ENCODE measurements around the gene ADGRE3. TPM values are rescaled to one million over a fixed set of nuclear protein-coding genes. Genes with fewer than 3 reads are reported as not detected.
A peak's percentile ranks its signal among the peaks of the same experiment; 100 is the strongest.

Gene ADGRE3
- total and polyA plus RNA-seq, 4 donors: 0.15 to 0.67 (median 0.22) TPM

DNA sequence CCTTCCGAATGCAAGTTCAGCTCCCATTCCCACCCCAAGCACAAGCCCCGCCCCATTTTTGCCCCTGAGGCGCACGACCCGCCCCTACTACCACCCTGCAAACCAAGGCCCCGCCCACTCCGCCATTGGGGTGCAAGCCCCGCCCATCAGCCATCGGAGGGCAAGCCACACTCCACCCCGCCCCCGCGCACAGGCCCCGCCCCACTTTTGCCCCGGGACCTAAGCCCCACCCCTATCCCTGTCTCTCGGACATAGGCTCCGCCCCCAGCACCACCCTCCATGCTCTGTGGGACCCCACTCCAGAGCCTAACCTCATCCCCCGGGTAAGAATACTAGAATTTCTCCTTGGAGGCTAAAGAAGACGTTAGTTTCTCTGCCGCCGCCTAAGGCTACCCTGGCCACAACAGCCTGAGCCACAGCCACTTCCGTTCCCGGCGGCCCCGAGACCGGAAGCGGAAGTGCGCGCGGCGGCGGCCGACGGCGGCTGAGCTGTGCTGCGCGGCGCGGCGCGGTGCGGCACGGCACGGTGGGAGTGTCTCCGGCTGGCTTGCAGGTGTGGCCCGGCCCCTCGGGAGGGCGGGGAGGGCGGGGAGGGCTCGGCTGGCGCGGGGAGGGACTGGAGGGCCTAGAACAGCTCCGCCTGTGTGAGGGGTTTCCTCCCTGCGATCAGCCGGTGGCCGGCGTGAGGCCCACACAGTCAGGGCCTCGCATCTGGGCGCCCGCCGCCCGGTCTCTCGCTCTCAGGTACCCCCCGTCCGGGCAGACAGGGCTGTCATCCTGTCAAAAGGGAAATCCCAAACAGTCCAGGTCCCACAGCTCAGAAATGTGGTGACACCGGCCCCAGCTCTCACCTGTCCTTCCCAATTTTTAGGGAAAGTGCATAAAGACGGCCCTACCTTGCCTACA is 15.2 kb upstream of the ADGRE3 start, which contains the start of gene ZNF333:
Gene ZNF333 (plus strand): TSS at position 451 of the 906 bp plus-strand sequence. CDS start 3,444 bp downstream, outside the sequence.
- Histone ChIP-seq H3K27me3 (ENCODE audit: control insufficient read depth in 4 of 4, insufficient read depth in 4 of 4, low read length in 3 of 4) (no peaks in the 10 kb centered on the region), H3K4me3 (ENCODE audit: low read depth in 1 of 3, low read length in 3 of 3) (peak within 1 kb of the TSS; percentile 87 to 96 (median 88)), H3K4me1 (ENCODE audit: control insufficient read depth in 4 of 4, insufficient read depth in 4 of 4, low read length in 3 of 4) (peaks cover 0 to 7% (median 4%) of the 10 kb centered on the region in 4 donors), H3K9ac (ENCODE audit: low read depth in 1 of 2, low read length in 2 of 2) (peak within 1 kb of the TSS; percentile 50 to 85), H3K27ac (ENCODE audit: low read depth in 1 of 2, low read length in 2 of 2) (peak within 1 kb of the TSS; percentile 77 to 98), H3K9me3 (ENCODE audit: control insufficient read depth in 4 of 4, low read length in 3 of 4) (no peaks in the 10 kb centered on the region), H3K36me3 (ENCODE audit: control insufficient read depth in 4 of 4, insufficient read depth in 3 of 4, low read depth in 1 of 4, low read length in 3 of 4) (peaks cover 1 to 4% (median 3%) of the 10 kb centered on the region in 4 donors)
- under 1% methylated on average over 66 of the region's 66 CpGs for WGBS
- peak; percentile 63 for TF ChIP-seq YY1 (IDR thresholded peaks at IDR 0.05)
- TF ChIP-seq GABPA (IDR thresholded peaks at IDR 0.05 in 1 of 2, conservative IDR thresholded peaks at IDR 0.05 in 1 of 2): peak; percentile 78 to 92
- no peak for TF ChIP-seq HNF4A (conservative IDR thresholded peaks at IDR 0.05)
- peak; percentile 16 for TF ChIP-seq MAX (IDR thresholded peaks at IDR 0.05)
- no peak for TF ChIP-seq RXRA (IDR thresholded peaks at IDR 0.05)
- TF ChIP-seq EGR1 (IDR thresholded peaks at IDR 0.05; ENCODE audit: low read depth in 2 of 2): peak in 1 of 2 donors; percentile 23
- DNase-seq (ENCODE audit: low spot score): peak; percentile 99

DNA sequence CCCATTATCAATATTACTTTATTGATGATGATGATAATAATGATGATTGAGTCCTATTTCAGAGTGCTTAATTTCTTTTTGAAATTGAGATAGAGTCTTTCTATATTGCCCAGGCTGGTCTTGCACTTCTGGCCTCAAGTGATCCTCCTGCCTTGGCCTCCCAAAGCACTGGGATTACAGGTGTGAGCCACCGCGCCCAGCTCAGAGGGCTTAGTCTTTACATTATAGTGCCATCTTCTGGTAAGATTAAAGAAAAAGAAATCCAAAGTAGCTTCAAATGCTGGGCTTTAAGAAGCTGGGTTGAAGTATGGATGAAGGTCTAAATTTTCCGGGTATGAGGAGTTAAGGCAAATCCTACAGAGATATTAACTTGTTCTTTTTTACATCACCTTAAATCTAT is 11.8 kb upstream of the ADGRE3 start:
- Histone ChIP-seq H3K27me3 (ENCODE audit: control insufficient read depth in 4 of 4, insufficient read depth in 4 of 4, low read length in 3 of 4) (peaks cover 0 to 3% (median 0%) of the 10 kb centered on the region in 4 donors), H3K36me3 (ENCODE audit: control insufficient read depth in 4 of 4, insufficient read depth in 3 of 4, low read depth in 1 of 4, low read length in 3 of 4) (no peaks in the 10 kb centered on the region), H3K4me1 (ENCODE audit: control insufficient read depth in 4 of 4, insufficient read depth in 4 of 4, low read length in 3 of 4) (peaks cover 0 to 7% (median 4%) of the 10 kb centered on the region in 4 donors), H3K9me3 (ENCODE audit: control insufficient read depth in 4 of 4, low read length in 3 of 4) (no peaks in the 10 kb centered on the region), H3K4me3 (ENCODE audit: low read depth in 1 of 3, low read length in 3 of 3) (no peak overlapping the region), H3K27ac (ENCODE audit: low read depth in 1 of 2, low read length in 2 of 2) (no peak overlapping the region), H3K9ac (ENCODE audit: low read depth in 1 of 2, low read length in 2 of 2) (no peak overlapping the region)
- TF ChIP-seq EGR1 (IDR thresholded peaks at IDR 0.05; ENCODE audit: low read depth in 2 of 2): no peak
- TF ChIP-seq, protein P1, sequence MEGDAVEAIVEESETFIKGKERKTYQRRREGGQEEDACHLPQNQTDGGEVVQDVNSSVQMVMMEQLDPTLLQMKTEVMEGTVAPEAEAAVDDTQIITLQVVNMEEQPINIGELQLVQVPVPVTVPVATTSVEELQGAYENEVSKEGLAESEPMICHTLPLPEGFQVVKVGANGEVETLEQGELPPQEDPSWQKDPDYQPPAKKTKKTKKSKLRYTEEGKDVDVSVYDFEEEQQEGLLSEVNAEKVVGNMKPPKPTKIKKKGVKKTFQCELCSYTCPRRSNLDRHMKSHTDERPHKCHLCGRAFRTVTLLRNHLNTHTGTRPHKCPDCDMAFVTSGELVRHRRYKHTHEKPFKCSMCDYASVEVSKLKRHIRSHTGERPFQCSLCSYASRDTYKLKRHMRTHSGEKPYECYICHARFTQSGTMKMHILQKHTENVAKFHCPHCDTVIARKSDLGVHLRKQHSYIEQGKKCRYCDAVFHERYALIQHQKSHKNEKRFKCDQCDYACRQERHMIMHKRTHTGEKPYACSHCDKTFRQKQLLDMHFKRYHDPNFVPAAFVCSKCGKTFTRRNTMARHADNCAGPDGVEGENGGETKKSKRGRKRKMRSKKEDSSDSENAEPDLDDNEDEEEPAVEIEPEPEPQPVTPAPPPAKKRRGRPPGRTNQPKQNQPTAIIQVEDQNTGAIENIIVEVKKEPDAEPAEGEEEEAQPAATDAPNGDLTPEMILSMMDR (IDR thresholded peaks at IDR 0.05; ENCODE audit: low read depth, low read length, missing input control): peak; percentile 13
- no peak for TF ChIP-seq JUND (IDR thresholded peaks at IDR 0.05)
- TF ChIP-seq, protein P2, sequence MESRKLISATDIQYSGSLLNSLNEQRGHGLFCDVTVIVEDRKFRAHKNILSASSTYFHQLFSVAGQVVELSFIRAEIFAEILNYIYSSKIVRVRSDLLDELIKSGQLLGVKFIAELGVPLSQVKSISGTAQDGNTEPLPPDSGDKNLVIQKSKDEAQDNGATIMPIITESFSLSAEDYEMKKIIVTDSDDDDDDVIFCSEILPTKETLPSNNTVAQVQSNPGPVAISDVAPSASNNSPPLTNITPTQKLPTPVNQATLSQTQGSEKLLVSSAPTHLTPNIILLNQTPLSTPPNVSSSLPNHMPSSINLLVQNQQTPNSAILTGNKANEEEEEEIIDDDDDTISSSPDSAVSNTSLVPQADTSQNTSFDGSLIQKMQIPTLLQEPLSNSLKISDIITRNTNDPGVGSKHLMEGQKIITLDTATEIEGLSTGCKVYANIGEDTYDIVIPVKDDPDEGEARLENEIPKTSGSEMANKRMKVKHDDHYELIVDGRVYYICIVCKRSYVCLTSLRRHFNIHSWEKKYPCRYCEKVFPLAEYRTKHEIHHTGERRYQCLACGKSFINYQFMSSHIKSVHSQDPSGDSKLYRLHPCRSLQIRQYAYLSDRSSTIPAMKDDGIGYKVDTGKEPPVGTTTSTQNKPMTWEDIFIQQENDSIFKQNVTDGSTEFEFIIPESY (IDR thresholded peaks at IDR 0.05): no peak
- TF ChIP-seq RAD21 (IDR thresholded peaks at IDR 0.05): peak; percentile 49 to 65
- TF ChIP-seq GABPA (IDR thresholded peaks at IDR 0.05 in 1 of 2, conservative IDR thresholded peaks at IDR 0.05 in 1 of 2): no peak
- TF ChIP-seq SP1 (IDR thresholded peaks at IDR 0.05): no peak
- TF ChIP-seq, protein P3, sequence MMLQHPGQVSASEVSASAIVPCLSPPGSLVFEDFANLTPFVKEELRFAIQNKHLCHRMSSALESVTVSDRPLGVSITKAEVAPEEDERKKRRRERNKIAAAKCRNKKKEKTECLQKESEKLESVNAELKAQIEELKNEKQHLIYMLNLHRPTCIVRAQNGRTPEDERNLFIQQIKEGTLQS (IDR thresholded peaks at IDR 0.05): no peak
- no peak for TF ChIP-seq RXRA (IDR thresholded peaks at IDR 0.05)
- no peak for TF ChIP-seq NR2F2 (IDR thresholded peaks at IDR 0.05)
- no peak for TF ChIP-seq REST (IDR thresholded peaks at IDR 0.05)
- TF ChIP-seq YY1 (IDR thresholded peaks at IDR 0.05): no peak
- TF ChIP-seq TAF1 (conservative IDR thresholded peaks at IDR 0.05): no peak
- no peak for TF ChIP-seq HNF4A (conservative IDR thresholded peaks at IDR 0.05)
- no peak for TF ChIP-seq FOXA2 (IDR thresholded peaks at IDR 0.05)
- TF ChIP-seq MAX (IDR thresholded peaks at IDR 0.05): no peak
- 32% methylated on average over 3 of the region's 3 CpGs for WGBS
- DNase-seq (ENCODE audit: low spot score): no peak

Measured in liver (tissue), 9 donors.